T-helper 2 cell treated with Interferon-gamma antibody and Interleukin-4, amounts not matched to agents 5 μg/mL and 100 μg/mL, for 36 hours (primary cell): ENCODE measurements around the gene PTPN9.
"Not testable (repeated sequence)": the region's sequence is repeated elsewhere in the genome, so short reads cannot be mapped to it uniquely, and the experiment has no call there.

Source experiments
- DNase-seq: peaks from one replicate; pipeline ENCODE4 v3.0.0; 2021; ENCODE audit warnings: low spot score
- H3K27ac Mint-ChIP-seq: one replicate; pipeline ENCODE4 v1.8.0; 2021; ENCODE audit warnings: mild to moderate bottlenecking, mixed read lengths
- H3K27me3 Mint-ChIP-seq: one replicate; pipeline ENCODE4 v1.8.0; 2021; ENCODE audit warnings: low read depth, mixed read lengths
- H3K36me3 Mint-ChIP-seq: one replicate; pipeline ENCODE4 v1.8.0; 2021; ENCODE audit warnings: low read depth, mixed read lengths
- H3K4me1 Mint-ChIP-seq: one replicate; pipeline ENCODE4 v1.8.0; 2021; ENCODE audit warnings: low read depth, mixed read lengths
- H3K4me3 Mint-ChIP-seq: one replicate; pipeline ENCODE4 v1.8.0; 2022; ENCODE audit warnings: mild to moderate bottlenecking, moderate library complexity, mixed read lengths
- H3K9me3 Mint-ChIP-seq: one replicate; pipeline ENCODE4 v1.8.0; 2021; ENCODE audit warnings: mixed read lengths

Gene PTPN9

GRCh38 chr15:75450307-75451201 lies 128.6 kb downstream of the PTPN9 start:
- Mint-ChIP-seq H3K27ac (peak overlapping the region; percentile 84), H3K27me3 (no peaks in the 10 kb centered on the region), H3K4me3 (peak overlapping the region; percentile 95), H3K9me3 (no peaks in the 10 kb centered on the region), H3K36me3 (peaks cover 12% of the 10 kb centered on the region), H3K4me1 (peaks cover 35% of the 10 kb centered on the region)
- peak; percentile 94 for DNase-seq

- no peaks in the 10 kb centered on the region for H3K9me3 Mint-ChIP-seq
- DNase-seq = no peak
- no peaks in the 10 kb centered on the region for H3K27me3 Mint-ChIP-seq
- peak overlapping the region; percentile 84 for H3K27ac Mint-ChIP-seq
- peaks cover 12% of the 10 kb centered on the region for H3K36me3 Mint-ChIP-seq
- H3K4me1 Mint-ChIP-seq = peaks cover 35% of the 10 kb centered on the region
- peak overlapping the region; percentile 91 for H3K4me3 Mint-ChIP-seq
These were observed 129.4 kb downstream of the PTPN9 start for GRCh38 chr15:75449585-75450306.

GRCh38 chr15:75448171-75448570 lies 130.9 kb downstream of the PTPN9 start:
- H3K36me3 Mint-ChIP-seq = peaks cover 18% of the 10 kb centered on the region
- H3K9me3 Mint-ChIP-seq, H3K27ac Mint-ChIP-seq, H3K4me3 Mint-ChIP-seq, H3K27me3 Mint-ChIP-seq, DNase-seq: not testable (repeated sequence)
- peaks cover 35% of the 10 kb centered on the region for H3K4me1 Mint-ChIP-seq

GRCh38 chr15:75446151-75446550 lies 133.0 kb downstream of the PTPN9 start:
- Mint-ChIP-seq H3K36me3 (peaks cover 26% of the 10 kb centered on the region), H3K4me1 (peaks cover 28% of the 10 kb centered on the region), H3K27me3 (no peaks in the 10 kb centered on the region), H3K9me3 (no peaks in the 10 kb centered on the region), H3K4me3 (peak overlapping the region; percentile 56), H3K27ac (peak overlapping the region; percentile 85)
- DNase-seq = peak; percentile 34

- Mint-ChIP-seq H3K4me1 (peaks cover 28% of the 10 kb centered on the region), H3K36me3 (peaks cover 27% of the 10 kb centered on the region), H3K27ac (peak overlapping the region; percentile 85)
- not testable (repeated sequence) for DNase-seq, H3K27me3 Mint-ChIP-seq, H3K9me3 Mint-ChIP-seq, H3K4me3 Mint-ChIP-seq
These were observed 133.8 kb downstream of the PTPN9 start for GRCh38 chr15:75445324-75445723.

- Mint-ChIP-seq H3K27ac (peak overlapping the region; percentile 41), H3K4me1 (peaks cover 26% of the 10 kb centered on the region), H3K36me3 (peaks cover 29% of the 10 kb centered on the region)
- DNase-seq, H3K27me3 Mint-ChIP-seq, H3K9me3 Mint-ChIP-seq, H3K4me3 Mint-ChIP-seq: not testable (repeated sequence)
These were observed 135.1 kb downstream of the PTPN9 start for GRCh38 chr15:75443972-75444453.

- Mint-ChIP-seq H3K27me3 (no peaks in the 10 kb centered on the region), H3K9me3 (no peaks in the 10 kb centered on the region), H3K4me3 (no peak overlapping the region), H3K27ac (peak overlapping the region; percentile 8), H3K4me1 (peaks cover 18% of the 10 kb centered on the region), H3K36me3 (peaks cover 37% of the 10 kb centered on the region)
- DNase-seq = no peak
These were observed 141.4 kb downstream of the PTPN9 start for GRCh38 chr15:75437721-75438120.

GRCh38 chr15:75436881-75437280 lies 142.2 kb downstream of the PTPN9 start:
- Mint-ChIP-seq H3K4me3 (no peak overlapping the region), H3K27me3 (no peaks in the 10 kb centered on the region), H3K9me3 (no peaks in the 10 kb centered on the region), H3K27ac (no peak overlapping the region), H3K4me1 (peaks cover 21% of the 10 kb centered on the region), H3K36me3 (peaks cover 37% of the 10 kb centered on the region)
- no peak for DNase-seq

GRCh38 chr15:75431682-75432081 lies 147.4 kb downstream of the PTPN9 start:
- Mint-ChIP-seq H3K4me3 (no peak overlapping the region), H3K4me1 (peaks cover 14% of the 10 kb centered on the region), H3K27ac (no peak overlapping the region), H3K27me3 (no peaks in the 10 kb centered on the region), H3K9me3 (no peaks in the 10 kb centered on the region), H3K36me3 (peaks cover 33% of the 10 kb centered on the region)
- DNase-seq = no peak

GRCh38 chr15:75431270-75431669 lies 147.8 kb downstream of the PTPN9 start:
- Mint-ChIP-seq H3K27me3 (no peaks in the 10 kb centered on the region), H3K27ac (no peak overlapping the region), H3K36me3 (peaks cover 31% of the 10 kb centered on the region), H3K4me3 (no peak overlapping the region), H3K9me3 (no peaks in the 10 kb centered on the region), H3K4me1 (peaks cover 18% of the 10 kb centered on the region)
- no peak for DNase-seq

GRCh38 chr15:75430259-75430658 lies 148.9 kb downstream of the PTPN9 start:
- no peak overlapping the region for H3K4me3 Mint-ChIP-seq
- no peaks in the 10 kb centered on the region for H3K9me3 Mint-ChIP-seq
- H3K27me3 Mint-ChIP-seq = no peaks in the 10 kb centered on the region
- peaks cover 27% of the 10 kb centered on the region for H3K4me1 Mint-ChIP-seq
- no peak for DNase-seq
- H3K27ac Mint-ChIP-seq = no peak overlapping the region
- peaks cover 32% of the 10 kb centered on the region for H3K36me3 Mint-ChIP-seq

- Mint-ChIP-seq H3K27me3 (no peaks in the 10 kb centered on the region), H3K36me3 (peaks cover 26% of the 10 kb centered on the region), H3K27ac (no peak overlapping the region), H3K4me3 (no peak overlapping the region), H3K9me3 (no peaks in the 10 kb centered on the region), H3K4me1 (peaks cover 21% of the 10 kb centered on the region)
- DNase-seq = no peak
These were observed 151.0 kb downstream of the PTPN9 start for GRCh38 chr15:75428152-75428551.

- Mint-ChIP-seq H3K27me3 (no peaks in the 10 kb centered on the region), H3K9me3 (no peaks in the 10 kb centered on the region), H3K4me1 (peaks cover 14% of the 10 kb centered on the region), H3K4me3 (no peak overlapping the region), H3K27ac (no peak overlapping the region), H3K36me3 (peaks cover 38% of the 10 kb centered on the region)
- DNase-seq = no peak
These were observed 153.1 kb downstream of the PTPN9 start for GRCh38 chr15:75425966-75426500.

- Mint-ChIP-seq H3K9me3 (no peaks in the 10 kb centered on the region), H3K27me3 (no peaks in the 10 kb centered on the region), H3K36me3 (peaks cover 32% of the 10 kb centered on the region), H3K4me3 (no peak overlapping the region), H3K4me1 (peaks cover 15% of the 10 kb centered on the region), H3K27ac (no peak overlapping the region)
- no peak for DNase-seq
These were observed 156.6 kb downstream of the PTPN9 start for GRCh38 chr15:75422554-75422953.
